ENCODE measurements around the gene LNX1. TPM values are rescaled to one million over a fixed set of nuclear protein-coding genes. Genes with fewer than 3 reads are reported as not detected.

LNX1 gene
- total and polyA plus RNA-seq, 2 of the 8 experiments (the other 6 are each of a cell fraction or from before 2014, with no cell fraction given) = 2.7 to 3.8 TPM

GRCh38 chr4:53514509-53514908, 76.8 kb downstream of the LNX1 start:
- FAIRE-seq = no peak
- no peak overlapping the region for H3K4me3 ChIP-seq (ENCODE audit: extremely low read depth in 1 of 4, insufficient read depth in 2 of 4, low read depth in 3 of 4, low read length in 4 of 4)
- TF ChIP-seq E2F6 (IDR thresholded peaks at IDR 0.05) (no peak), MAX (IDR thresholded peaks at IDR 0.05) (no peak), TCF12 (IDR thresholded peaks at IDR 0.05; ENCODE audit: low read depth, low read length) (no peak), ATF3 (IDR thresholded peaks at IDR 0.05; ENCODE audit: insufficient read depth, low read depth, low read length) (no peak), ASH2L (IDR thresholded peaks at IDR 0.05; ENCODE audit: low read length) (no peak), SP1 (IDR thresholded peaks at IDR 0.05; ENCODE audit: low read depth, low read length) (no peak), HDAC6 (IDR thresholded peaks at IDR 0.05; ENCODE audit: low read depth, low read length) (no peak), MAFK (IDR thresholded peaks at IDR 0.05; ENCODE audit: low read depth, low read length) (no peak), EP300 (IDR thresholded peaks at IDR 0.05; ENCODE audit: borderline replicate concordance in 1 of 2, low read depth in 2 of 2, low read length in 2 of 2) (no peak), BRCA1 (IDR thresholded peaks at IDR 0.05; ENCODE audit: low read depth, low read length) (no peak), TBP (IDR thresholded peaks at IDR 0.05; ENCODE audit: low read depth, low read length) (no peak), CHD1 (IDR thresholded peaks at IDR 0.05; ENCODE audit: low read depth, low read length) (no peak)

More at GRCh38 chr4:53514509-53514908, 76.8 kb downstream of the LNX1 start:
- Histone ChIP-seq H3K23me2 (ENCODE audit: low read depth, low read length) (no peaks in the 10 kb centered on the region; the same call in 1 of the 2 replicates), H3K4ac (replicated peaks; ENCODE audit: insufficient read length, low read depth, low read length) (no peak overlapping the region), H2BK5ac (ENCODE audit: low read depth, low read length) (no peak overlapping the region), H3K27ac (ENCODE audit: low read depth, low read length) (no peak overlapping the region), H3K23ac (ENCODE audit: insufficient read length) (no peak overlapping the region), H2AFZ (ENCODE audit: low read length) (no peak overlapping the region), H3K14ac (ENCODE audit: insufficient read length) (no peak overlapping the region), H2AK5ac (ENCODE audit: low read depth, low read length) (no peak overlapping the region), H3K9me3 (ENCODE audit: insufficient read depth in 2 of 2, low read depth in 1 of 2, low read length in 1 of 2) (no peaks in the 10 kb centered on the region), H2BK20ac (ENCODE audit: low read length) (no peak overlapping the region), H3K4me1 (replicated peaks in 1 of 4; ENCODE audit: control insufficient read depth in 3 of 4, insufficient read depth in 4 of 4, low read length in 3 of 4) (peaks cover 0 to 1% (median 0%) of the 10 kb centered on the region in 4 experiments; a peak in 1 of 7 replicates), H4K5ac (ENCODE audit: insufficient read length, low read depth, low read length) (no peak overlapping the region), H2BK120ac (replicated peaks; ENCODE audit: low read depth, low read length) (no peak overlapping the region), H3K79me1 (ENCODE audit: low read depth, low read length) (no peaks in the 10 kb centered on the region), H3K18ac (ENCODE audit: extremely low read depth, low read length) (no peak overlapping the region), H3K9ac (replicated peaks in 1 of 4; ENCODE audit: extremely low read depth in 1 of 4, low read depth in 3 of 4, low read length in 3 of 4) (no peak overlapping the region), H3K79me2 (ENCODE audit: control insufficient read depth in 1 of 2, insufficient read depth in 2 of 2, low read length in 2 of 2) (no peaks in the 10 kb centered on the region), H4K8ac (ENCODE audit: extremely low read depth, insufficient read depth, low read length) (no peak overlapping the region), H3K27me3 (replicated peaks in 1 of 4; ENCODE audit: control insufficient read depth in 3 of 4, extremely low read depth in 1 of 4, insufficient read depth in 3 of 4, low read length in 3 of 4) (no peaks in the 10 kb centered on the region; a peak in 2 of 7 replicates), H3K56ac (replicated peaks; ENCODE audit: insufficient read length, low read depth, low read length) (no peak overlapping the region), H2BK12ac (ENCODE audit: low read depth, low read length) (no peak overlapping the region), H4K20me1 (replicated peaks in 1 of 2; ENCODE audit: control insufficient read depth in 1 of 2, insufficient read depth in 2 of 2, low read length in 2 of 2) (no peaks in the 10 kb centered on the region), H4K91ac (replicated peaks; ENCODE audit: insufficient read length, low read length) (no peak overlapping the region), H2BK15ac (ENCODE audit: low read length) (no peak overlapping the region), H3K4me2 (ENCODE audit: insufficient read depth in 1 of 2, low read depth in 2 of 2, low read length in 2 of 2) (no peak overlapping the region), H3K36me3 (ENCODE audit: control insufficient read depth in 2 of 4, insufficient read depth in 4 of 4, low read length in 3 of 4) (no peaks in the 10 kb centered on the region)
- 0% methylated on average over 1 of the region's 1 CpG; no CpG with 5 or more reads in 1 of the 2 experiments for WGBS, 2 experiments (ENCODE audit: extremely low coverage in 1 of 2, insufficient coverage in 1 of 2, insufficient read length in 1 of 2, insufficient replicate concordance in 2 of 2, low coverage in 1 of 2, low lambda C conversion rate in 2 of 2, missing lambda C conversion rate in 1 of 2)
- POLR2A ChIA-PET (ENCODE audit: partially characterized antibody) = no interaction called here
- CTCF ChIA-PET (ENCODE audit: partially characterized antibody) = no interaction called here
- DNase-seq (ENCODE audit: low read depth in 1 of 2, low spot score in 2 of 2) = no peak

Data from H1 (cell line).